GM18526 (cell line): Measurements from ENCODE around the gene ZBTB7C.

Experiments used
- POLR2A ChIP-seq: IDR thresholded peaks from 3 replicates; pipeline ENCODE4 v1.6.1; 2011; ENCODE audit not compliant: insufficient read length; ENCODE audit errors: extremely low read depth

ZBTB7C gene

DNA sequence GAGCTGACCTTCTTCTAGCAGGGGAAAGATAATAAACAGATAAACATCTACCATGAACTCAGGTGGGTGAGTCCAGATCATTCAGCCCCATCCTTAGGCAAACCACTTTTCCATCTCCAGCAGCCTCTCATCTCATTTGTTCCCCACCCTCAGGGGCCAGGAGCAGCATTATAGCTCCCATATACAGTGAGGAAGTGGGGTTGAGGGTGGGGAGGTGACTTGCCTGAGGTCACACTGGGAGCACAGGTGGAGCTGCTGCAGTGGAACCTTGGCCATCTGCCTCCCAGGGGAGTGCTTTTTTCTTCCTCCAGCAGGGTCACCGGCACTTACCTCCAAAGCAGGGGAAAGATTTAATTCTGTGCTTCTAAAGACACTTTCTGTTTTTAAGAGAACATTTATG, 266.2 kb downstream of the ZBTB7C start:
- TF ChIP-seq POLR2A = no peak

DNA sequence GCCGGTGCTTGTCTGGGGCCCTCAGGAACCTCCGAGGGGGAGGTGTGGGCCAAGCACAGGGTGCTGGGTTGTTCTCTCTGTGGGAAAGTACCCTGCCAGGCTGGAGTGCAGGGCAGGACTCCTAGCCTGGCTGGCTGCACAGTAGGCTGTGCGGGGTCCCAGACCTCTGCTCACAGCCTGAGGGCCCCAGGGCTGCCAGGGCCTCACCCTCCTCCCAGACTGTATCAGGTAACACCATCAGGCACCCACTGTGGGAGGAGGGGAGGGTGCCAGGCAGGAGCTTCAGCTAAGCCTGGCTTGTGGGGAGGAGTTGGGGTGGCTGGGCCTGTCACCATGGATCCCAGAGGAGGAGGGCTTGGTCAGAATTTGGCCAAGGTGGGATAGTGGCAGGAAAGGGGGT, 266.8 kb downstream of the ZBTB7C start:
- no peak for TF ChIP-seq POLR2A

- no peak for TF ChIP-seq POLR2A
These were observed 268.5 kb downstream of the ZBTB7C start for GRCh38 chr18:48140731-48141130.

DNA sequence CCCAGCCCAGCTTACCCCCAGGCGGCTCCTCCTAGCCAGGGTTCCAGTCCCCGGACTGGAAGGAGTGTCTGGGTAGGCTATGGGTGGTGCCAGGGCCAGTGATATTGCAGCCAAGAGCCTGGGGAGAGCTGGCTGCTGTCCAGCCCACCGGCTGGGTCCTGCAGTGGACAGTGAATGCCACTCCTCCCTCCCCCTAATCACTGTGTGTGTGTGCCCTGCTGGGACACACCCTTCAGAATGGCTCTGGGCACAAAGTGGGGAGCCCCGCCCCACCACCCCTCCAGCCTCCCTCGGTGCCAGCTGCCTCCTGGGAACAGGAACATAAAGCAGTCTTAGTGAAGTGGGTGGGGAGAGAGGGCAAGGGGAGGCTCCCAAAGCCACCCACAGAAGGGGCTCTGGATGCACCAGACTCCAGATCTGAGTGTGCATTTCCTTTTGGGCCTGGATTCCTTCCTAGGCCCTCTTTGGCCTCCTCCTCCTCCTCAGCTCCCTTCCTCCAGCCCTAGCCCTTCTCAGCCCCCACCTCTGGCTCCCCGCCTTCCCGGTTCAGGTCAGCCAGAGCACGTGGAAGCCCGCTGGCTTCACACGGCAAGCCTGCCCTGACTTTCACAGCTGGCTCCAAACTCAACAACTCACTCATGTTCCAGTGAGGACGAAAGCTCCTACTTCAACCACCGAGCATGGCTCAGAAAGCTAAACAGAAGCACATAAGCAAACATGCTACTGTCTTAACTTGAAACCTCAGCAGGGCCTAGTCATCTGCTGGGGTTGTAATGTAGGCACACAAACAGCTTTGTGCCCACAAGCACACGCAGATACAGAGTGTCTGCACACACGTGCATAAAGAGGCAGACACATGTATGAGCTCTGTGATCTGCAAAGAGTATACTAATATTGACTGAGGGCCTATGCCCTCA, 269.5 kb downstream of the ZBTB7C start:
- no peak for TF ChIP-seq POLR2A

GRCh38 chr18:48138660-48139430, 270.3 kb downstream of the ZBTB7C start:
- no peak for TF ChIP-seq POLR2A

- no peak for TF ChIP-seq POLR2A
These were observed 271.0 kb downstream of the ZBTB7C start for GRCh38 chr18:48138210-48138609.

- TF ChIP-seq POLR2A = no peak
These were observed 271.7 kb downstream of the ZBTB7C start for GRCh38 chr18:48137374-48138081.

GRCh38 chr18:48136827-48137373, 272.3 kb downstream of the ZBTB7C start:
- no peak for TF ChIP-seq POLR2A

GRCh38 chr18:48136051-48136826, 272.9 kb downstream of the ZBTB7C start:
- no peak for TF ChIP-seq POLR2A

DNA sequence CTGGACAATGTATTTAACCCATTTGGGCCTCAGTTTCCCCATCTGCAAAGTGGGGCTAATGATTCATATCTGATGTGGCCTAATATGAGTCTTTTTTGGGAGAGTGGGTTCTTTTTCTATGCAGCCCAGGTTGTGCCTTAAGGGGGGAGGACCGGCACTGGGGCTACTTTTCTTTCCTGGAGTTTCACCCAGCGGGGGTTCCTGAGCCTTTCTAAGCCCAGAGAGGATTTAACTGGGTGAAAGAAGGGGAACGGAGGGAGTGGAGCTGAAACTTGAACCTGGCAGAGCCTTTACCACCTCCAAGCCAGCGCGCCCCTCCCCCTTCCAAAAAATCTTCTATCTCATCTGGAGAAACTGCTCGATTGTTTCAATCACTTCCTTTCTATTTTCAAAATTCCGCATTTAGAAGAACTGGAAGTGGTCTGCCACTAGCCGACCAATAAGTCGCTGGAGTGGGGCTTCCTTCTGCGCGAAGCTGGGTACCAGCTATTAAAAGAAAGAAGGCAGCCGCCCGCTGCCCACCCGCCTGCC, 273.7 kb downstream of the ZBTB7C start:
- no peak for TF ChIP-seq POLR2A

DNA sequence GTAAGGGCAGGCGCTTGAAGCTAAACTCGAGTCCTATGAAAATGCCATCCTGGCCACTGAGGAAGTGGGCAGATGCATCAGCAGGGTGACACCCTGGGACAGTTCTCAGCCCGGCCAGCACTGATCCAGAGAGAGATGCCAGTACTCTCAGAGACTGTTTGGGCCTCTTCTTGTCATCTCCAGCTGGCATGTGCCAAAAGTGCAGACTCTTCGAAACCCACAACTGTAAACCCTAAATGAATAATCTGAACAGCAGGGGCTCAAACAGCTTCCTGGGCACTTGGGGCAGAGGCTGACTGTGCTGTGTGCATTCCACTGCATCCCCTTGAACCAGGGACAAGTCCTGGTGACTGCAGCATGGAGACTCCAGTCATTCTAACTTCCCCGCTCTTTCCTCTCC, 274.6 kb downstream of the ZBTB7C start:
- TF ChIP-seq POLR2A = no peak

DNA sequence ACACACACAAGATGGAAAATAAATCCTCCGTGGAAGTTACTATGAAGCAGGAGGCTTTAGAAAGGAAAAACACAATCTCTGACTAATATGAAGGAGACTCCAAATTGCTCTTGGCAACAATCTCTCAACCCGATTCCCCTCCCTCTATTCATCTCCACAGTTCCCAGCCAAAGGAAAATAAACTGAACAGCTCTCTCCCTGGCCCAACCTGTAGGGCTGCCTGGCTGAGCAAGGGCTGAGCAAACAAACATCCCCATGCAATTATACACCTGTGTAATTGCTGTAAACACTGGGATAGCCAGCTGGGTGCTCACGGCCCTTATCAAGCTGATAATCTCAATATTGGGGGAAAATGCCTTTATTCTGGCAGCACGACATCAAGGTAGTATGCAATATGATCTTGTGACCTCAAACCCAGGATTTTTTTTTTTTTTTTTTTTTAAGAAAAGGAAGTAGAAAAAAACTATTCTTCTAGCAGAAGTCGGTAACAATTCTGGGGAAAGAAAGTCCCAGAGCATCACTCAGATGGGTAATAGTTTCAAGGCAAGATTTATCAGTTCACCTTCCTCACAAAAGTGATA, 275.4 kb downstream of the ZBTB7C start:
- no peak for TF ChIP-seq POLR2A

DNA sequence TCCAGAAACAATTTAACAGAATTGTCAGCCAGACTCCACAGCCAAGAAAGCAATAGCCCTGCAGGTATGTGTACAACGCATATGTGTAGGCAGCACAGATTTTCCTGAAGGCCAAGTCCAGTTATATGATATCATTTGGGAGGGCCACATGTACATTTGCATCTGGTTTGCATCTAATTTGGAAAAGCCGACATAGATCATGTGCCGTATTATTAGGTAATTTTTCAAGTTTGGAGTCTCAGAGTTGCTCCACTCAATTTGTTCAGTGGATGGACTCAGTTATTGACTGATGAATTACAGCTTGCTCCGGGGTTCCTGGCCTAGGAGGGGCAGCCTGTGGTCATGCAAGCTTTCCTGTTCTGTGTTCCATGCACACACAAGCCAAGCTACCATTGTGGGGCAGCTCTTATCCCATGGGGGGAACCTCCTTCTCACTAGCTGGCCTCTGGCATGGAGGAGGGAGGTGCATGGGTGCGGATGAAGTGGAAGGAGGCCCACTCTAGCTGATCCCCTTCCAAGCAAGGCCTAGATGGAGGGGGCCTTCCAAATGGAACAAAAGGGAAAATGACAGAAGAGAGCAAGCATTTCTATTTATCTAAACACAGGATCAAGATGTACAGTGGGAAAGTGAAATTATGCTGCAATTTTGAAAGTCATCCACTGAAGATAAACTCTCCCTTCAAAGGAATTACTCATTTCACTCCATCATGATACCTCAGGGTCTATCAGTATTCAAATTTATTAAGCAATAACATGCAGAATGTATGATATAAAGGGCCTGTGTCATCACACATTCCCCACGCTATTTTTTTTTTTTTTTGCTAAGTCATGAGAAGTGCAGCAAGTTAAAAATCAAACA, 276.2 kb downstream of the ZBTB7C start:
- TF ChIP-seq POLR2A = no peak
